ENCODE data around the gene NR2F2. TPM values are rescaled to one million over a fixed set of nuclear protein-coding genes. Genes with fewer than 3 reads are reported as not detected.

NR2F2 gene
- total RNA-seq, 1 donor from 2014 or later, result not detected

- intact Hi-C loops (cut with micrococcal nuclease), result loop anchor here (2.0 to 5.0 kb wide), 3 partner anchors 15 to 76 kb away; no protein-coding TSS in a partner anchor
Measured at GRCh38 chr15:96341513-96342405, 11.3 kb downstream of the NR2F2 start.

- intact Hi-C loops (cut with micrococcal nuclease), result loop anchor here (2.0 to 5.0 kb wide), 3 partner anchors 14 to 75 kb away; no protein-coding TSS in a partner anchor
Measured at GRCh38 chr15:96342406-96343112, 12.1 kb downstream of the NR2F2 start.

GRCh38 chr15:96343113-96344059 is 12.9 kb downstream of the NR2F2 start:
- intact Hi-C loops (cut with micrococcal nuclease), result loop anchor here (2.0 to 5.0 kb wide), 3 partner anchors 13 to 74 kb away; no protein-coding TSS in a partner anchor

- intact Hi-C loops (cut with micrococcal nuclease), result loop anchor here (5.0 kb wide), 1 partner anchor 73 kb away; no protein-coding TSS in a partner anchor
Measured at GRCh38 chr15:96344060-96344705, 13.7 kb downstream of the NR2F2 start.

GRCh38 chr15:96344706-96345559 is 14.4 kb downstream of the NR2F2 start:
- intact Hi-C loops (cut with micrococcal nuclease), result loop anchor here (1.0 to 5.0 kb wide), 3 partner anchors 72 to 1763 kb away; no protein-coding TSS in a partner anchor

GRCh38 chr15:96345560-96346399 is 15.3 kb downstream of the NR2F2 start:
- intact Hi-C loops (cut with micrococcal nuclease), result loop anchor here (1.0 to 5.0 kb wide), 2 partner anchors 1086 to 1763 kb away; no protein-coding TSS in a partner anchor

DNA sequence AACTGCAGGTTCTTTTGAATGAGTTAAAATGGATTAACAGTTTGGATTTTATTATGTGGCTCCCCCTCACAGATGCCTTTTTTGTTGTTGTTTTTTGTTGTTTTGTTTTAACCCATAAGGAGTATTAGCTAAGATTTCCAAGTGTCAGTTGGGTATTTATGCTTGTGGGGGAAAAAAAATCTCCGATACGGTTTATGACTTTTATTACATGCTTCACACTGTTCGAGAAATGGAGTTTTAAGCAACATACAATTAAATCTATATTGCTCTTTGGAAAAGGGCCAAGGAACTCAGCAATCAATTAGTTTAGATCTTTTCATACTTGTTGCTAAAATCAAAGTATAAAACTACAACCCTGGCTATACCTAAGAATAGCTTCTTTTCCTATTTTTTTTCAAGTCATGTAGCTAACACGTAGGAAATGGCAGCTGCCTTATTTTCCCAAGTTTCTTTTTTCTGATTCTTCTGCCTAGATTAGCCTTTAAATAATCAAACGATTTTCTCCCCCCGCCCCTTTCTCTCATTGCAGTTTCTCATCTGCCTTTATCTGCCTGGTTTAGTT is 16.0 kb downstream of the NR2F2 start:
- intact Hi-C loops (cut with micrococcal nuclease), result loop anchor here (5.0 kb wide), 1 partner anchor 1764 kb away; no protein-coding TSS in a partner anchor

DNA sequence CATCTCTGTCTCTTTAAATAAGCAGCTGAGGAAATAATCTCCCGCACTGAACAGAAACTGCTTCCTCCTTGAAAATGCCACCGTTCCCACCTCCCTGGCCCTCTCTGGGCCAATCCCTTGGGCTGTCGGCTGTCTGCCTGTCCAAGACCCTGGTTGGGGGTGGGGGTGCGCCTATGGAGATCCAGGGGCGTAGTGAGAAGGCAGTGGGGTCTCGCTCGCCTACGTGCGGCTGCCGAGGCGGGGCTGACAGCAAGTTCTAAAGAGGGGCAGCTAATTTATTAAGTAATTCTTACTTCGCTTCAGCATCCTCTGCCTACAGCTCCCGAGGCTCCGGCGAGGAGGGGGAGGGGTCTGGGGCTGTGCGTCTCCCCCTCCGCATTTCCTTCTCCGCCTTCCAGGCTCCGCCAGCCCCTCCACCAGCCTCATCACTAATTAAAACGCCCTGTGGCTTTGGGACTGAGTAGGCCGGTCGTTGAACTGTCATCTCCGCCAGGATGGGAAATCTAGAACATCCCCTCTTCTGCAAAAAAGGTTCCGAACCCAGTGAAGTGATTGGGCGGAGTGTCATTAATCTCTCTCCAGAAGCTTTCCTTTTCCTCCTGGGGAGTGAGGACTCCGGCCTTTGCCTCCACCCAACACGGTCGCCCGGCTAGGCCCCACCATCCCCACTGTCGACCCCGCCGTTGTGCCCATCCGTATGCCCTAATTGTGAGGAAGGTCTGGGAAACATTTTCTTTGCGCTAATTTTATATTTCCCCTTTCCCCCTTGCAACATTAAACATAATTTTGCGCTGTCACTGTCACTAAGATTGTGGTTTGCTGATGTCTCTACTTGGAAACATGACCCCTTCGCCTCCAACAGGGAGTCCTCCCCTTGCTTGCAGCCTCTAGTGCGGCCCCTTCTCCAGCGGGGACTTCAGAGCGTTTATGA is 16.9 kb downstream of the NR2F2 start:
- intact Hi-C loops (cut with micrococcal nuclease), result loop anchor here (5.0 kb wide), 1 partner anchor 1765 kb away; no protein-coding TSS in a partner anchor

- intact Hi-C loops (cut with micrococcal nuclease), result loop anchor here (5.0 kb wide), 1 partner anchor 1766 kb away; no protein-coding TSS in a partner anchor
Measured at GRCh38 chr15:96348112-96349027, 17.9 kb downstream of the NR2F2 start.

GRCh38 chr15:96349034-96349856 is 18.7 kb downstream of the NR2F2 start:
- intact Hi-C loops (cut with micrococcal nuclease), result loop anchor here (5.0 kb wide), 1 partner anchor 1767 kb away; no protein-coding TSS in a partner anchor

- intact Hi-C loops (cut with micrococcal nuclease), result loop anchor here (5.0 to 10.0 kb wide), 4 partner anchors 515 to 1768 kb away; no protein-coding TSS in a partner anchor
Measured at GRCh38 chr15:96349857-96350720, 19.6 kb downstream of the NR2F2 start.

DNA sequence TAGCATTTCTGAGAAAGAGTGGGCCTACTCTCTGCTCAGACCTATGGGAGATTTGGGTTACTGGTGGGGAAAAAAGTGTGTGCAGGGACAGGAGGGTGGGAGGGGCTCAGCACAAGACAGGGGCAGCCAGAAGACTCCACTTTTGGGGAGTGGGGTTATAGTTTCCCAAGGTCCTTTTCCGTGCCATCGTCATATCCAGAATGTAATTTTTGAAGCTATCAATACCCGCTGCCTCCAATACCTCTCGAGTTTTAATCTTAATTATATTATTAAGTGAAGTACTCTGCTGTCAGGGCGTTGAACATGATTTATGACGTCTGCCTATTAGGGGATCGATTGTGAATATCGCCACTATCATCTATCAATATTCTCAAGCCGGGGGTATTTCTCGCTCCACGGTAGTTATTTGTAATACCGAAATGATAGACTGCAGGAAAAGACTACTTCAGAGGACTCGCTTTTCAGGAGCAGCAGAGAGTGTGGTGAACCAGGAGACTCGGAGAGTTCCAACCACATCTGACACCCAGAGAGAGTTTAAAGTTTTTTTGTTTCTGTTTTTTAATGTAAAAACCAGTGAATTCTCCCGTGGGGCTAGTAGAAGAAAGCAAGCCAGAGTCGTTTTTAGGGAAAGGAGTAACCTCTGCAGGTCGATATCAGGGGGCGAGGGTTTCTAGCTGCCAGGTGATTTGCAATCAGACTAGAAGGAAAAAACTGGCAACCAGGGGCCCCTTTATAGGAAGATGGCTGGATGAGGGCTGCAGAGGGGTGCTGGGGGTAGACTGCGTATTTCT is 20.6 kb downstream of the NR2F2 start:
- intact Hi-C loops (cut with micrococcal nuclease), result loop anchor here (10.0 kb wide), 3 partner anchors 516 to 1066 kb away; no protein-coding TSS in a partner anchor

Measured in T-helper 2 cell treated with Interferon-gamma antibody and Interleukin-4, amounts not matched to agents 100 ng/mL and 5 ng/mL, for 36 hours (primary cell).